Liver (tissue), 9 donors: ENCODE results near the gene RPL35. TPM values are rescaled to one million over a fixed set of nuclear protein-coding genes. Genes with fewer than 3 reads are reported as not detected.

Experiments used
- DNase-seq: peaks from one replicate; pipeline ENCODE4 v3.0.0-alpha.2; 2017; ENCODE audit warnings: low spot score
- H3K27ac ChIP-seq, 2 donors: one replicate each; pipeline ENCODE4 v1.7.0; 2013; ENCODE audit warnings: inconsistent platforms in 2 of 2, low read length in 2 of 2, control low read depth in 1 of 2, low read depth in 1 of 2, mild to moderate bottlenecking in 1 of 2
- H3K27me3 ChIP-seq, 4 donors: one replicate each; pipeline versions ENCODE4 v1.6.1 to v1.7.0; 2013; ENCODE audit warnings: low read length in 3 of 4, inconsistent platforms in 1 of 4, mild to moderate bottlenecking in 1 of 4, moderate library complexity in 1 of 4; ENCODE audit not compliant: control insufficient read depth in 4 of 4, insufficient read depth in 4 of 4
- H3K36me3 ChIP-seq, 4 donors: one replicate each; pipeline versions ENCODE4 v1.6.1 to v1.7.0; 2013; ENCODE audit warnings: low read length in 3 of 4, mild to moderate bottlenecking in 3 of 4, low read depth in 1 of 4, moderate library complexity in 1 of 4; ENCODE audit not compliant: control insufficient read depth in 4 of 4, insufficient read depth in 3 of 4
- H3K4me1 ChIP-seq, 4 donors: one replicate each; pipeline versions ENCODE4 v1.6.1 to v1.7.0; 2013; ENCODE audit warnings: low read length in 3 of 4, mild to moderate bottlenecking in 3 of 4, moderate library complexity in 1 of 4; ENCODE audit not compliant: control insufficient read depth in 4 of 4, insufficient read depth in 4 of 4
- H3K4me3 ChIP-seq, 3 donors: one replicate each; pipeline versions ENCODE4 v1.6.1 to v1.7.0; 2013; ENCODE audit warnings: low read length in 3 of 3, control low read depth in 1 of 3, low read depth in 1 of 3, mild to moderate bottlenecking in 1 of 3
- H3K9ac ChIP-seq, 2 donors: one replicate each; pipeline ENCODE4 v1.7.0; 2013; ENCODE audit warnings: low read length in 2 of 2, mild to moderate bottlenecking in 2 of 2, moderate library complexity in 2 of 2, control low read depth in 1 of 2, low read depth in 1 of 2
- H3K9me3 ChIP-seq, 4 donors: one replicate each; pipeline versions ENCODE4 v1.6.1 to v1.7.0; 2013; ENCODE audit warnings: low read length in 3 of 4; ENCODE audit not compliant: control insufficient read depth in 4 of 4
- EGR1 ChIP-seq, 2 donors: IDR thresholded peaks; 2 replicates each; pipeline ENCODE4 v1.6.1; 2016 to 2018; ENCODE audit warnings: antibody characterized with exemption in 2 of 2, low read depth in 2 of 2
- FOXA1 ChIP-seq: IDR thresholded peaks from 2 replicates; pipeline ENCODE4 v1.6.1; 2016; ENCODE audit warnings: antibody characterized with exemption
- FOXA2 ChIP-seq: IDR thresholded peaks from 2 replicates; pipeline ENCODE4 v1.6.1; 2016; ENCODE audit warnings: antibody characterized with exemption
- GABPA ChIP-seq, 2 donors: IDR thresholded peaks in 1 of 2; conservative IDR thresholded peaks in 1 of 2; 2 replicates each; pipeline ENCODE4 v1.6.1; 2016; ENCODE audit warnings: antibody characterized with exemption in 2 of 2, mild to moderate bottlenecking in 1 of 2, moderate library complexity in 1 of 2
- HNF4A ChIP-seq, 2 donors: conservative IDR thresholded peaks; 2 replicates each; pipeline ENCODE4 v1.6.1; 2016; ENCODE audit warnings: antibody characterized with exemption in 2 of 2, mild to moderate bottlenecking in 2 of 2
- HNF4G ChIP-seq: IDR thresholded peaks from 2 replicates; pipeline ENCODE4 v1.6.1; 2016; ENCODE audit warnings: antibody characterized with exemption
- JUND ChIP-seq, 2 donors: IDR thresholded peaks; 2 replicates each; pipeline ENCODE4 v1.6.1; 2016; ENCODE audit warnings: antibody characterized with exemption in 2 of 2
- RXRA ChIP-seq, 2 donors: IDR thresholded peaks; 2 replicates each; pipeline ENCODE4 v1.6.1; 2017 to 2018; ENCODE audit warnings: antibody characterized with exemption in 2 of 2, mild to moderate bottlenecking in 1 of 2
- TAF1 ChIP-seq: conservative IDR thresholded peaks from 2 replicates; pipeline ENCODE4 v1.6.1; 2016; ENCODE audit warnings: antibody characterized with exemption, mild to moderate bottlenecking
- YY1 ChIP-seq: IDR thresholded peaks from 2 replicates; pipeline ENCODE4 v1.6.1; 2016; ENCODE audit warnings: antibody characterized with exemption, mild to moderate bottlenecking
- WGBS: extraction: QIAGEN DNeasy Blood & Tissue Kit; methylation state at CpG from one replicate; pipeline ENCODE4 v1.1.7; 2013; 5-methylcytosine and 5-hydroxymethylcytosine counted together
- polyA plus RNA-seq, 2 donors: library from polyadenylated mRNA; stranded (reverse) in 1 of 2; unstranded in 1 of 2; fragments of 200-250 nt in 1 of 2; fragments of >200 nt in 1 of 2; fragmentation: Nextera tagmentation in 1 of 2; extraction: Ambion mirVana in 1 of 2; gene quantifications; one replicate each; pipeline versions ENCODE4 v1.2.1 to v1.2.3, GENCODE V29; 2013 to 2015
- total RNA-seq, 2 donors: library from RNA; depleted of rRNA; stranded (reverse); fragments of >200 nt; gene quantifications; one replicate each; pipeline ENCODE4 v1.2.3, GENCODE V29; 2014
- TF ChIP-seq, protein P1 (sequence below): IDR thresholded peaks from 2 replicates; pipeline ENCODE4 v1.6.1; 2016; ENCODE audit warnings: antibody characterized with exemption
- TF ChIP-seq, protein P2 (sequence below): IDR thresholded peaks from 2 replicates; pipeline ENCODE4 v1.6.1; 2016; ENCODE audit warnings: antibody characterized with exemption
- TF ChIP-seq, protein P3 (sequence below): IDR thresholded peaks from 2 replicates; pipeline ENCODE4 v1.6.1; 2016; ENCODE audit warnings: antibody characterized with exemption
- TF ChIP-seq, protein P4 (sequence below): IDR thresholded peaks from 2 replicates; pipeline ENCODE4 v1.6.1; 2016; ENCODE audit warnings: antibody characterized with exemption, mild to moderate bottlenecking
- donor health status: healthy.
- donor health status: healthy.
- donor health status: healthy.
- donor health status: healthy.
- donor health status: healthy.

Gene RPL35
- total and polyA plus RNA-seq, 4 donors: 623 to 1,101 (median 703) TPM

DNA sequence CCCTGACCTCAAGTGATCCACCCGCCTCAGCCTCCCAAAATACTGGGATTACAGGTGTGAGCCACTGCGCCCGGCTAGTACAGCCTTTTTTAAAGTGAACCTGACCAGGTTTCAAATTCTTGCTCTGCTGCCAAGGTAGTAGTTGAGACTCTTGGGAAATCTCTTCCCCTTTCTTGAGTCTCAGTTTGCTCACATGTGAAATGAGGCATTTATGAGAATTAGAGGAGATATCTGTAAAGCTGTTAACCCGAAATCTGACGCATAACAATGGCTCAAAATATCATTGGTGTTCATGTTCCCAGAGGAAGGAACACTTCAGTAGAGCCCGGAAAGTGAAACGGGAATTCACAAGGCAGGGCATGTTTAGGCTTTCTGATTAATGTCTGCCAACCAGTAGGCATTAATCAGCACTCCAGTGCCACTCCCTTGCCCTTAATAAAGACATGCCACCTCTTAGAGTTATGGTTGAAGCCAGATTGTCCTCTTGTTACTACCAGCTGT lies 1.7 kb upstream of the RPL35 start (continued):
- TF ChIP-seq, protein P1, sequence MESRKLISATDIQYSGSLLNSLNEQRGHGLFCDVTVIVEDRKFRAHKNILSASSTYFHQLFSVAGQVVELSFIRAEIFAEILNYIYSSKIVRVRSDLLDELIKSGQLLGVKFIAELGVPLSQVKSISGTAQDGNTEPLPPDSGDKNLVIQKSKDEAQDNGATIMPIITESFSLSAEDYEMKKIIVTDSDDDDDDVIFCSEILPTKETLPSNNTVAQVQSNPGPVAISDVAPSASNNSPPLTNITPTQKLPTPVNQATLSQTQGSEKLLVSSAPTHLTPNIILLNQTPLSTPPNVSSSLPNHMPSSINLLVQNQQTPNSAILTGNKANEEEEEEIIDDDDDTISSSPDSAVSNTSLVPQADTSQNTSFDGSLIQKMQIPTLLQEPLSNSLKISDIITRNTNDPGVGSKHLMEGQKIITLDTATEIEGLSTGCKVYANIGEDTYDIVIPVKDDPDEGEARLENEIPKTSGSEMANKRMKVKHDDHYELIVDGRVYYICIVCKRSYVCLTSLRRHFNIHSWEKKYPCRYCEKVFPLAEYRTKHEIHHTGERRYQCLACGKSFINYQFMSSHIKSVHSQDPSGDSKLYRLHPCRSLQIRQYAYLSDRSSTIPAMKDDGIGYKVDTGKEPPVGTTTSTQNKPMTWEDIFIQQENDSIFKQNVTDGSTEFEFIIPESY: no peak

DNA sequence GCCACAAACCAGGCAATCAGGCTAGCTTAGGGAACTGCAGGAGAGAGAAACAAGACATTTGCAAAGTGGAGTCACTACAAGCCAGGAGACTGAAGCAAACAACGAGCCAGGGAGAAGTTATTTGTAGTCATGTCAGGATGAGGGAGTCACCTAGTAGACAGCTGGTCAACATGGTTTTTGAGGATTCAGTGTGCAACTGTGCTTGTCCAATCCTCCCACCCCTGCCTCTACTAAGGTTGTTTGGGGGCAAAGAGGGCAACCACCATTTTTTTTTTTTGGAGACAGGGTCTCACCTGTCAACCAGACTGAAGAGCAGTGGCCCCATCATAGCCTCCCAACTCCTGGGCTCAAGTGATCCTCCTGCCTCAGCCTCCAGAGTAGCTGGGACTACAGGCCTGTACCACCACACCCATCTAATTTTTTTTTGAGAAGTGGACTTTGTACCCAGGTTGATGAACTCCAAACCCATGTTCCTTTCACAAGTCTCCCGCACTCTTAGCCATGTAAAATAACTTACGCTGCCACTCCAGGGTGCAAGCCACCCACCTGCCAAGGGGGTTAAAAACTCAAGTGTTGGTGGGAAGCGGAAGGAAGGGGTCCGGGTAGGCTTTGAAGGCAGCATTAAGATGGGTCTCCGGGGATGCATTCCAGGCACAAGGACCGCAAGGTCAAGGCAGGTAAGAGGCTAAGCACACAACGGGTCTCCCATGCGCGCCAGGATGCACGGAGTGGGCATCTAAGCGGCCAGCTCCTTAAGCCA lies 995 bp downstream of the RPL35 start:
- DNase-seq: no peak
- Histone ChIP-seq H3K27me3 (no peaks in the 10 kb centered on the region), H3K9me3 (no peaks in the 10 kb centered on the region), H3K27ac (peak overlapping the region; percentile 91 to 96), H3K4me3 (peak overlapping the region; percentile 54 to 91 (median 87)), H3K9ac (peak overlapping the region; percentile 54 to 86), H3K36me3 (peaks cover 15 to 40% (median 25%) of the 10 kb centered on the region in 4 donors), H3K4me1 (peaks cover 0 to 21% (median 13%) of the 10 kb centered on the region in 4 donors)
- 12% methylated on average over 12 of the region's 12 CpGs for WGBS
- TF ChIP-seq HNF4A (conservative IDR thresholded peaks at IDR 0.05) (peak; percentile 64 to 81), HNF4G (peak; percentile 37), RXRA (IDR thresholded peaks at IDR 0.05) (peak in 1 of 2 donors; percentile 68), FOXA2 (no peak)
- TF ChIP-seq, protein P1: no peak

DNA sequence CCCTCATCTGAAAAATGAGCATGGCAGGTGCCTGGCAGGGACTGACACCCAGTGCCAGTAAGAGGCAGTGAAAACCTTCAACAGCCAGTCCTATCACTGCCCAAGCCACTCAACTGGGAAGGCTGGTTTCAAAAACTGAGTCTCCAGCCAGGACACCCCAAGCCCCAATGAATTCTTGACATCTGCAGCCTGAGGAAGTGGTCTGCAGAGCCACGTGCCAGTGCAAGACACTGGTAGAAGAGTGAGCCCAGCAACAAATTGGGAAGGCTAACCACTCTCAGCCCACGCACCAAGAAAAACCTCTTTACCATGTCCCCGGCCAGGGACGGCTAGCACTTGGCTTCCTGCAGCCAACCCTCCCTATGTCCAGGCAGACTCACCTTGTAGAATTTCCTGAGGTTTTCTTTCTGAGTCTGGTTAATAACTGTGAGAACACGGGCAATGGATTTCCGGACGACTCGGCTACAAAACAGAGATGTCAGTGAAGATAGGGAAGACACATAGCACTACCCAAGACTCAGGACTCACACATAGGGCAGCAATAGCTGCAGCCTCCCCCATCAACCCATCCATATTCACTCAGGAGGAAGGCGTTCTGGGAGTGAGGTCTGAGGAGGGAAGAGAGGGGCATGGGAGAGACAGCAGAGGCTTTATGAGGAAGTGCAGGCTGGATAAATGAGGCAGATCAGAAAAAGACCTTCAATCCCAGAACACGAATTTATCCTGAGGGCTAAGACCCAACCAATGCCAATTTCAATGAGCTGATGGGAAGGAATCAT lies 1.8 kb downstream of the RPL35 start:
- H3K27ac ChIP-seq: no peak overlapping the region
- 73% methylated on average over 10 of the region's 10 CpGs for WGBS
- H3K36me3 ChIP-seq: peaks cover 15 to 40% (median 25%) of the 10 kb centered on the region in 4 donors
- H3K4me1 ChIP-seq: peaks cover 0 to 21% (median 13%) of the 10 kb centered on the region in 4 donors
- no peaks in the 10 kb centered on the region for H3K27me3 ChIP-seq
- DNase-seq: no peak
- H3K4me3 ChIP-seq: no peak overlapping the region
- peak overlapping the region in 1 of 2 donors; percentile 86 for H3K9ac ChIP-seq
- no peaks in the 10 kb centered on the region for H3K9me3 ChIP-seq
- TF ChIP-seq, protein P2, sequence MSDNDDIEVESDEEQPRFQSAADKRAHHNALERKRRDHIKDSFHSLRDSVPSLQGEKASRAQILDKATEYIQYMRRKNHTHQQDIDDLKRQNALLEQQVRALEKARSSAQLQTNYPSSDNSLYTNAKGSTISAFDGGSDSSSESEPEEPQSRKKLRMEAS: no peak
- TF ChIP-seq, protein P1: no peak
- TF ChIP-seq FOXA2 (no peak), FOXA1 (no peak), JUND (IDR thresholded peaks at IDR 0.05) (no peak), HNF4G (no peak), EGR1 (IDR thresholded peaks at IDR 0.05; ENCODE audit: low read depth in 2 of 2) (no peak), TAF1 (no peak), GABPA (IDR thresholded peaks at IDR 0.05 in 1 of 2, conservative IDR thresholded peaks at IDR 0.05 in 1 of 2) (no peak), RXRA (IDR thresholded peaks at IDR 0.05) (no peak), YY1 (no peak)
- TF ChIP-seq, protein P3, sequence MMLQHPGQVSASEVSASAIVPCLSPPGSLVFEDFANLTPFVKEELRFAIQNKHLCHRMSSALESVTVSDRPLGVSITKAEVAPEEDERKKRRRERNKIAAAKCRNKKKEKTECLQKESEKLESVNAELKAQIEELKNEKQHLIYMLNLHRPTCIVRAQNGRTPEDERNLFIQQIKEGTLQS: no peak
- TF ChIP-seq, protein P4, sequence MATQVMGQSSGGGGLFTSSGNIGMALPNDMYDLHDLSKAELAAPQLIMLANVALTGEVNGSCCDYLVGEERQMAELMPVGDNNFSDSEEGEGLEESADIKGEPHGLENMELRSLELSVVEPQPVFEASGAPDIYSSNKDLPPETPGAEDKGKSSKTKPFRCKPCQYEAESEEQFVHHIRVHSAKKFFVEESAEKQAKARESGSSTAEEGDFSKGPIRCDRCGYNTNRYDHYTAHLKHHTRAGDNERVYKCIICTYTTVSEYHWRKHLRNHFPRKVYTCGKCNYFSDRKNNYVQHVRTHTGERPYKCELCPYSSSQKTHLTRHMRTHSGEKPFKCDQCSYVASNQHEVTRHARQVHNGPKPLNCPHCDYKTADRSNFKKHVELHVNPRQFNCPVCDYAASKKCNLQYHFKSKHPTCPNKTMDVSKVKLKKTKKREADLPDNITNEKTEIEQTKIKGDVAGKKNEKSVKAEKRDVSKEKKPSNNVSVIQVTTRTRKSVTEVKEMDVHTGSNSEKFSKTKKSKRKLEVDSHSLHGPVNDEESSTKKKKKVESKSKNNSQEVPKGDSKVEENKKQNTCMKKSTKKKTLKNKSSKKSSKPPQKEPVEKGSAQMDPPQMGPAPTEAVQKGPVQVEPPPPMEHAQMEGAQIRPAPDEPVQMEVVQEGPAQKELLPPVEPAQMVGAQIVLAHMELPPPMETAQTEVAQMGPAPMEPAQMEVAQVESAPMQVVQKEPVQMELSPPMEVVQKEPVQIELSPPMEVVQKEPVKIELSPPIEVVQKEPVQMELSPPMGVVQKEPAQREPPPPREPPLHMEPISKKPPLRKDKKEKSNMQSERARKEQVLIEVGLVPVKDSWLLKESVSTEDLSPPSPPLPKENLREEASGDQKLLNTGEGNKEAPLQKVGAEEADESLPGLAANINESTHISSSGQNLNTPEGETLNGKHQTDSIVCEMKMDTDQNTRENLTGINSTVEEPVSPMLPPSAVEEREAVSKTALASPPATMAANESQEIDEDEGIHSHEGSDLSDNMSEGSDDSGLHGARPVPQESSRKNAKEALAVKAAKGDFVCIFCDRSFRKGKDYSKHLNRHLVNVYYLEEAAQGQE: no peak
